SJSA1 (cell line): ENCODE measurements around the gene PCDHGB3. TPM values are rescaled to one million over a fixed set of nuclear protein-coding genes. Genes with fewer than 3 reads are reported as not detected.
A peak's percentile ranks its signal among the peaks of the same experiment; 100 is the strongest.
"Not testable (repeated sequence)": the region's sequence is repeated elsewhere in the genome, so short reads cannot be mapped to it uniquely, and the experiment has no call there.

Experiments used
- DNase-seq, 2 experiments: peaks; one replicate each; pipeline ENCODE4 v3.0.0-alpha.2; 2015 to 2020; ENCODE audit warnings: low spot score in 2 of 2, low read depth in 1 of 2
- H3K27ac ChIP-seq: fragments of 250-450 bp; sonication (Bioruptor Pico); 2 replicates; pipeline ENCODE4 v1.5.1; 2020; ENCODE audit warnings: mild to moderate bottlenecking, moderate library complexity
- H3K27me3 ChIP-seq: fragments of 250-450 bp; sonication (Bioruptor Pico); replicated peaks from 2 replicates; pipeline ENCODE4 v1.5.1; 2020; ENCODE audit warnings: mild to moderate bottlenecking, moderate library complexity
- H3K36me3 ChIP-seq: fragments of 250-450 bp; sonication (Bioruptor Pico); 2 replicates; pipeline ENCODE4 v1.5.1; 2020; ENCODE audit warnings: mild to moderate bottlenecking
- H3K4me1 ChIP-seq: fragments of 250-450 bp; sonication (Bioruptor Pico); replicated peaks from 2 replicates; pipeline ENCODE4 v1.6.1; 2021; ENCODE audit warnings: mild to moderate bottlenecking
- H3K4me3 ChIP-seq: fragments of 250-450 bp; sonication (Bioruptor Pico); 2 replicates; pipeline ENCODE4 v1.5.1; 2020; ENCODE audit warnings: mild to moderate bottlenecking
- H3K9me3 ChIP-seq: fragments of 250-450 bp; sonication (Bioruptor Pico); replicated peaks from 2 replicates; pipeline ENCODE4 v1.5.1; 2020; ENCODE audit warnings: mild to moderate bottlenecking
- total RNA-seq: library from RNA; depleted of rRNA; stranded (reverse); fragments of >200 nt; shearing (Covaris generic); gene quantifications from 2 replicates; pipeline ENCODE4 v1.2.3, GENCODE V29; 2014; rRNA removed

The PCDHGB3 gene
- total RNA-seq, 1 experiment from 2014 or later = 1.1 TPM

- H3K27ac ChIP-seq = no peak overlapping the region
- H3K4me3 ChIP-seq = no peak overlapping the region
- no peaks in the 10 kb centered on the region for H3K27me3 ChIP-seq
- H3K9me3 ChIP-seq = peaks cover 20% of the 10 kb centered on the region
- no peak for DNase-seq
- no peaks in the 10 kb centered on the region for H3K4me1 ChIP-seq
- H3K36me3 ChIP-seq = no peaks in the 10 kb centered on the region
These were observed 43.6 kb downstream of the PCDHGB3 start for GRCh38 chr5:141413540-141414069.

GRCh38 chr5:141414548-141415274 lies 44.7 kb downstream of the PCDHGB3 start:
- H3K9me3 ChIP-seq = peaks cover 30% of the 10 kb centered on the region
- not testable (repeated sequence) for H3K4me1 ChIP-seq, H3K4me3 ChIP-seq, H3K27ac ChIP-seq, DNase-seq, H3K27me3 ChIP-seq, H3K36me3 ChIP-seq

- H3K27me3 ChIP-seq, H3K4me3 ChIP-seq, H3K4me1 ChIP-seq, DNase-seq, H3K27ac ChIP-seq, H3K36me3 ChIP-seq: not testable (repeated sequence)
- H3K9me3 ChIP-seq = peaks cover 30% of the 10 kb centered on the region
These were observed 45.2 kb downstream of the PCDHGB3 start for GRCh38 chr5:141415275-141415618.

DNA sequence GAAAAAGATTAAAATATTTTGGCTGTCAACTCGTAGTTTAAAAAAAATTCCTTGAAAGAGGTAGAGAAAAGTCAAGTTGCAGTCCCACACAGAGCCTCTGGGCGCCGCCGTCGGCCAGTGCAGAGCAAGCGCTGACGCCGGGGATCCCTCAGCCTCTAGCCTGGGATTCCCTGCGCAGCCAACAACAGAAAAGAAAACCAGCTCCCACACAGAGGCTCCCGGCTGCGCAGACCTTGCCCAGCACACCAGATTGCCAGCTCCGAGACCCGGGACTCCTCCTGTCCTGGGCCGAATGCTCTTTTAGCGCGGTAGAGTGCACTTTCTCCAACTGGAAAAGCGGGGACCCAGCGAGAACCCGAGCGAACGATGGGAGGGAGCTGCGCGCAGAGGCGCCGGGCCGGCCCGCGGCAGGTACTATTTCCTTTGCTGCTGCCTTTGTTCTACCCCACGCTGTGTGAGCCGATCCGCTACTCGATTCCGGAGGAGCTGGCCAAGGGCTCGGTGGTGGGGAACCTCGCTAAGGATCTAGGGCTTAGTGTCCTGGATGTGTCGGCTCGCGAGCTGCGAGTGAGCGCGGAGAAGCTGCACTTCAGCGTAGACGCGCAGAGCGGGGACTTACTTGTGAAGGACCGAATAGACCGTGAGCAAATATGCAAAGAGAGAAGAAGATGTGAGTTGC lies 47.6 kb downstream of the PCDHGB3 start, which contains the start of gene PCDHGB7:
Gene PCDHGB7 (plus strand): TSS at position 184 of the 679 bp plus-strand sequence. CDS start 183 bp downstream, at position 367.
- not testable (repeated sequence) for H3K36me3 ChIP-seq, H3K4me1 ChIP-seq, H3K27ac ChIP-seq, H3K4me3 ChIP-seq, H3K27me3 ChIP-seq
- DNase-seq = peak; percentile 55 to 73
- H3K9me3 ChIP-seq = peaks cover 41% of the 10 kb centered on the region

DNA sequence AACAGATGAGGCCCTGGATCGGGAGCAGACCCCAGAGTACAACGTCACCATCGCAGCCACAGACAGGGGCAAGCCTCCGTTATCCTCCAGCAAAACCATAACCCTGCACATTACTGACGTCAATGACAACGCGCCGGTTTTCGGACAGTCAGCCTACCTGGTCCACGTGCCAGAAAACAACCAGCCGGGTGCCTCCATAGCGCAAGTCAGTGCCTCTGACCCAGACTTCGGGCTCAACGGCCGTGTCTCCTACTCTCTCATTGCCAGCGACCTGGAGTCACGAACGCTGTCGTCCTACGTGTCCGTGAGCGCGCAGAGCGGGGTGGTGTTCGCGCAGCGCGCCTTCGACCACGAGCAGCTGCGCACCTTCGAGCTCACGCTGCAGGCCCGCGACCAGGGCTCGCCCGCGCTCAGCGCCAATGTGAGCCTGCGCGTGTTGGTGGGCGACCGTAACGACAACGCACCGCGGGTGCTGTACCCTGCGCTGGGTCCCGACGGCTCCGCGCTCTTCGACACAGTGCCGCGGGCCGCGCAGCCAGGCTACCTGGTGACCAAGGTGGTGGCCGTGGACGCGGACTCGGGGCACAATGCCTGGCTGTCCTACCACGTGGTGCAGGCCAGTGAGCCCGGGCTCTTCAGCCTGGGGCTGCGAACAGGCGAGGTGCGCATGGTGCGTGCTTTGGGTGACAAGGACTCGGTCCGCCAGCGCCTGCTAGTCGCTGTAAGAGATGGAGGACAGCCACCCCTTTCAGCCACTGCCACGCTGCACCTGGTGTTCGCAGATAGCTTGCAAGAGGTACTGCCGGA lies 49.2 kb downstream of the PCDHGB3 start:
- no peaks in the 10 kb centered on the region; the same call in 1 of the 2 replicates for H3K36me3 ChIP-seq
- no peaks in the 10 kb centered on the region for H3K4me1 ChIP-seq
- no peak overlapping the region for H3K27ac ChIP-seq
- H3K4me3 ChIP-seq = no peak overlapping the region
- H3K9me3 ChIP-seq = peaks cover 40% of the 10 kb centered on the region
- no peak for DNase-seq
- no peaks in the 10 kb centered on the region for H3K27me3 ChIP-seq

DNA sequence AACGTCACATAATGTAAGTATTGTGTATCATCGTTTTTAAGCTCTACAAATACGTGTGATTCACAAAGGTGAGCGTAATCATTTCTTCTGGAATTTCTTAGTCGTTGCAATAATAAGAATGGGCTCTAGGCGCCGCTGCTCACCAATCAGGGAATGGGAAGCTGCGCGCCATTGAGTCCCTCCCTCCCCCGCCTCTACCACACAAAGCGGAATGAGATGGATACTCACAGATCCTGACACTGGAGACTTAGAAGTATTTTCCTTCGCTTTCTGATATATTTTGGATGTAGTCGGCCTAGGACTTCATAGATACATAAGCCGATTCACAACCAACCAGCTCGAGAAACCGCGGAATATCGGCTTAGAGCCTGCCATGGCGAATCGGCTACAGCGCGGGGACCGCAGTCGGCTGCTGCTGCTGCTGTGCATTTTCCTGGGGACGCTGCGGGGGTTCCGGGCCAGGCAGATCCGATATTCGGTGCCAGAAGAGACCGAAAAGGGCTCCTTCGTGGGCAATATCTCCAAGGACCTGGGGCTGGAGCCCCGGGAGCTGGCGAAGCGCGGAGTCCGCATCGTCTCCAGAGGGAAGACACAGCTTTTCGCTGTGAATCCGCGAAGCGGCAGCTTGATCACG lies 50.9 kb downstream of the PCDHGB3 start, which contains the start of gene PCDHGA11:
Gene PCDHGA11 (plus strand): TSS at position 197 of the 634 bp plus-strand sequence. CDS start 177 bp downstream, at position 374.
- Histone ChIP-seq H3K4me1 (no peaks in the 10 kb centered on the region), H3K27me3 (no peaks in the 10 kb centered on the region), H3K4me3 (no peak within 1 kb of the TSS), H3K36me3 (no peaks in the 10 kb centered on the region; the same call in 1 of the 2 replicates), H3K27ac (no peak within 1 kb of the TSS), H3K9me3 (peaks cover 40% of the 10 kb centered on the region)
- no peak for DNase-seq

DNA sequence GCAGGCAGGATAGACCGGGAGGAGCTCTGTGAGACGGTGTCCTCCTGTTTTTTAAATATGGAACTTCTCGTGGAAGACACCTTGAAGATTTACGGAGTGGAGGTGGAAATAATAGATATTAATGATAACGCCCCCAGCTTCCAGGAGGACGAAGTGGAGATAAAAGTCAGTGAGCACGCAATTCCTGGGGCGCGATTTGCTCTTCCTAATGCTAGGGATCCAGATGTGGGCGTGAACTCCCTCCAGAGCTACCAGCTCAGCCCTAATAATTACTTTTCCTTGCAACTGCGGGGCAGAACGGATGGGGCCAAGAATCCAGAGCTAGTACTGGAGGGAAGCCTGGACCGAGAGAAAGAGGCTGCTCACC lies 51.4 kb downstream of the PCDHGB3 start:
- Histone ChIP-seq H3K36me3 (no peaks in the 10 kb centered on the region; the same call in 1 of the 2 replicates), H3K4me3 (no peak overlapping the region), H3K27ac (no peak overlapping the region), H3K9me3 (peaks cover 40% of the 10 kb centered on the region), H3K4me1 (no peaks in the 10 kb centered on the region), H3K27me3 (no peaks in the 10 kb centered on the region)
- no peak for DNase-seq

Other genes with a start within 250 kb of the PCDHGB3 start
- 0.32 TPM in 1 of 2 replicates, not detected in the other for gene PCDHB4, start 248.4 kb upstream of the PCDHGB3 start, total RNA-seq
- 25.2 and 27.3 TPM in 2 replicates for gene PCDHB5, start 235.0 kb upstream of the PCDHGB3 start, total RNA-seq
- 0.29 and 0.50 TPM in 2 replicates for gene PCDHB6, start 220.2 kb upstream of the PCDHGB3 start, total RNA-seq
- 0.85 and 0.87 TPM in 2 replicates for gene PCDHB7, start 197.6 kb upstream of the PCDHGB3 start, total RNA-seq
- gene PCDHB8, start 192.5 kb upstream of the PCDHGB3 start, total RNA-seq = 0.75 and 1.8 TPM in 2 replicates
- gene PCDHB16, start 187.9 kb upstream of the PCDHGB3 start, total RNA-seq = 11.9 and 16.3 TPM in 2 replicates
- gene PCDHB9, start 183.1 kb upstream of the PCDHGB3 start, total RNA-seq = 2.7 and 3.8 TPM in 2 replicates
- gene PCDHB10, start 177.9 kb upstream of the PCDHGB3 start, total RNA-seq = 3.3 and 4.7 TPM in 2 replicates
- 0.34 TPM in 1 of 2 replicates, not detected in the other for gene PCDHB11, start 170.6 kb upstream of the PCDHGB3 start, total RNA-seq
- 1.8 and 6.2 TPM in 2 replicates for gene PCDHB12, start 161.5 kb upstream of the PCDHGB3 start, total RNA-seq
- gene PCDHB13, start 156.3 kb upstream of the PCDHGB3 start, total RNA-seq = 1.3 and 1.7 TPM in 2 replicates
- 18.6 and 28.4 TPM in 2 replicates for gene PCDHB14, start 146.9 kb upstream of the PCDHGB3 start, total RNA-seq
- gene PCDHB15, start 124.8 kb upstream of the PCDHGB3 start, total RNA-seq = 0.74 and 1.0 TPM in 2 replicates
- gene SLC25A2, start 66.2 kb upstream of the PCDHGB3 start, total RNA-seq = 0.11 and 0.75 TPM in 2 replicates
- gene TAF7, start 49.5 kb upstream of the PCDHGB3 start, total RNA-seq = 147 and 154 TPM in 2 replicates
- 2.2 and 3.1 TPM in 2 replicates for gene PCDHGA1, start 39.7 kb upstream of the PCDHGB3 start, total RNA-seq
- gene PCDHGA2, start 31.5 kb upstream of the PCDHGB3 start, total RNA-seq = 1.2 and 2.1 TPM in 2 replicates
- gene PCDHGA3, start 26.4 kb upstream of the PCDHGB3 start, total RNA-seq = 0.26 TPM in 1 of 2 replicates, not detected in the other
- gene PCDHGB1, start 20.1 kb upstream of the PCDHGB3 start, total RNA-seq = 0.79 TPM in 1 of 2 replicates, not detected in the other
- gene PCDHGA4, start 15.2 kb upstream of the PCDHGB3 start, total RNA-seq = 1.2 and 1.7 TPM in 2 replicates
- 3.8 TPM in 1 of 2 replicates, not detected in the other for gene PCDHGB2, start 10.2 kb upstream of the PCDHGB3 start, total RNA-seq
- gene PCDHGA5, start 6.1 kb upstream of the PCDHGB3 start, total RNA-seq = 0.76 and 1.8 TPM in 2 replicates
- gene PCDHGA6, start 3.6 kb downstream of the PCDHGB3 start, total RNA-seq = 0.38 and 1.4 TPM in 2 replicates
- gene PCDHGA7, start 12.5 kb downstream of the PCDHGB3 start, total RNA-seq = 0.82 and 0.91 TPM in 2 replicates
- 0.09 and 0.18 TPM in 2 replicates for gene PCDHGB4, start 17.5 kb downstream of the PCDHGB3 start, total RNA-seq
- gene PCDHGA8, start 22.4 kb downstream of the PCDHGB3 start, total RNA-seq = 0.32 and 1.1 TPM in 2 replicates
- 1.1 and 3.6 TPM in 2 replicates for gene PCDHGB5, start 27.7 kb downstream of the PCDHGB3 start, total RNA-seq
- gene PCDHGA9, start 32.5 kb downstream of the PCDHGB3 start, total RNA-seq = 0.55 TPM in 1 of 2 replicates, not detected in the other
- 1.2 and 1.3 TPM in 2 replicates for gene PCDHGB6, start 37.8 kb downstream of the PCDHGB3 start, total RNA-seq
- gene PCDHGA10, start 42.7 kb downstream of the PCDHGB3 start, total RNA-seq = 1.2 and 2.9 TPM in 2 replicates
- gene PCDHGB7, start 47.4 kb downstream of the PCDHGB3 start, total RNA-seq = 1.8 and 2.6 TPM in 2 replicates
- 0.22 and 0.32 TPM in 2 replicates for gene PCDHGA11, start 50.8 kb downstream of the PCDHGB3 start, total RNA-seq
- 0.34 TPM in 1 of 2 replicates, not detected in the other for gene PCDHGA12, start 60.3 kb downstream of the PCDHGB3 start, total RNA-seq
- 45.5 and 57.8 TPM in 2 replicates for gene PCDHGC3, start 105.7 kb downstream of the PCDHGB3 start, total RNA-seq
- 0.22 and 0.39 TPM in 2 replicates for gene PCDHGC4, start 114.8 kb downstream of the PCDHGB3 start, total RNA-seq
- gene PCDHGC5, start 118.8 kb downstream of the PCDHGB3 start, total RNA-seq = 0.21 TPM in 1 of 2 replicates, not detected in the other
- 44.5 and 48.7 TPM in 2 replicates for gene DIAPH1, start 248.8 kb downstream of the PCDHGB3 start, total RNA-seq